GM20000 (cell line): ENCODE measurements around the gene HIPK4.

Experiments
- DNase-seq: peaks from one replicate; pipeline ENCODE4 v3.0.0; 2012; ENCODE audit warnings: low spot score
- TF ChIP-seq, protein P1 (sequence below): IDR thresholded peaks from 2 replicates; pipeline ENCODE4 v1.5.1; 2012; ENCODE audit warnings: mild to moderate bottlenecking, control low read depth; ENCODE audit errors: extremely low read depth, missing control alignments

The HIPK4 gene

DNA sequence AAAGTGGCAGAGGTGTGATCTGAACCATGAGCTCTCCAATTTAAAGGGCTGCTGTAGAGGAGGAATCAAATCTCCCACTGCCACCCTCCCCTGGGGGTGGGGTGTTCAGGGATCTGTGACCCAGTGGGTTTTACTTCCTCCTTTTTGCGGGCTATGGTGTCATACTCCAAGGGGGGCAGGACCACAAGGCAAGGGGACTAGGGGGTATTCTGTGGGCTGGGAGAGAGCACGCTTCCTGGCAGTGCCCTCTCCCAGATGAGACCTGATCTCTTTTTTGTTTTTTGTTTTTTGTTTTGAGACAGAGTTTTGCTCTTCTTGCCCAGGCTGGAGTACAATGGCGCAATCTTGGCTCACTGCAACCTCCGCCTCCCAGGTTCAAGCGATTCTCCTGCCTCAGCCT, 31.2 kb downstream of the HIPK4 start:
- TF ChIP-seq, protein P1, sequence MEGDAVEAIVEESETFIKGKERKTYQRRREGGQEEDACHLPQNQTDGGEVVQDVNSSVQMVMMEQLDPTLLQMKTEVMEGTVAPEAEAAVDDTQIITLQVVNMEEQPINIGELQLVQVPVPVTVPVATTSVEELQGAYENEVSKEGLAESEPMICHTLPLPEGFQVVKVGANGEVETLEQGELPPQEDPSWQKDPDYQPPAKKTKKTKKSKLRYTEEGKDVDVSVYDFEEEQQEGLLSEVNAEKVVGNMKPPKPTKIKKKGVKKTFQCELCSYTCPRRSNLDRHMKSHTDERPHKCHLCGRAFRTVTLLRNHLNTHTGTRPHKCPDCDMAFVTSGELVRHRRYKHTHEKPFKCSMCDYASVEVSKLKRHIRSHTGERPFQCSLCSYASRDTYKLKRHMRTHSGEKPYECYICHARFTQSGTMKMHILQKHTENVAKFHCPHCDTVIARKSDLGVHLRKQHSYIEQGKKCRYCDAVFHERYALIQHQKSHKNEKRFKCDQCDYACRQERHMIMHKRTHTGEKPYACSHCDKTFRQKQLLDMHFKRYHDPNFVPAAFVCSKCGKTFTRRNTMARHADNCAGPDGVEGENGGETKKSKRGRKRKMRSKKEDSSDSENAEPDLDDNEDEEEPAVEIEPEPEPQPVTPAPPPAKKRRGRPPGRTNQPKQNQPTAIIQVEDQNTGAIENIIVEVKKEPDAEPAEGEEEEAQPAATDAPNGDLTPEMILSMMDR: no peak
- DNase-seq: peak; percentile 60

DNA sequence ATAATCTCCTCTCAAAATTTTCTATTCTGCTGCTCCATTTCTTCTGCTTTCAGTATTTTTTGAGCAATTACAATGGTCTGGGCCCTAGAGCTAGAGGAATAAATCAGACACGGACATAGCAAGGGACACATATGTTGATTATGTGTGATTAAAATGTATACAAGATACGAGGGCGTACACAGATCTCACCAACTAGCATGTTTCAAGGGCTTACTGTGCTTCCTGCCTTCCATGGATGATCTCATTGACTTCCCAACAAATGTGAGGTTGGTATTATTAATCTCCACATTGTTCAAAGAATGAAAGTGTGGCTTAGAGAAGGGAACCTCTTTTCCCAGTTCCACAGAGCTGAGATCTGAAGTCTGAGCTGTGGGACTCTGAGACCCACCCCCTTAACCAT, 32.3 kb downstream of the HIPK4 start:
- TF ChIP-seq, protein P1: no peak
- DNase-seq: no peak

GRCh38 chr19:40356681-40357595, 33.0 kb downstream of the HIPK4 start:
- TF ChIP-seq, protein P1: no peak
- DNase-seq: no peak

- DNase-seq: no peak
- TF ChIP-seq, protein P1: no peak
Observed at GRCh38 chr19:40355975-40356680, 33.9 kb downstream of the HIPK4 start.

- DNase-seq: no peak
- TF ChIP-seq, protein P1: no peak
Observed at GRCh38 chr19:40348961-40349507, 40.9 kb downstream of the HIPK4 start.

DNA sequence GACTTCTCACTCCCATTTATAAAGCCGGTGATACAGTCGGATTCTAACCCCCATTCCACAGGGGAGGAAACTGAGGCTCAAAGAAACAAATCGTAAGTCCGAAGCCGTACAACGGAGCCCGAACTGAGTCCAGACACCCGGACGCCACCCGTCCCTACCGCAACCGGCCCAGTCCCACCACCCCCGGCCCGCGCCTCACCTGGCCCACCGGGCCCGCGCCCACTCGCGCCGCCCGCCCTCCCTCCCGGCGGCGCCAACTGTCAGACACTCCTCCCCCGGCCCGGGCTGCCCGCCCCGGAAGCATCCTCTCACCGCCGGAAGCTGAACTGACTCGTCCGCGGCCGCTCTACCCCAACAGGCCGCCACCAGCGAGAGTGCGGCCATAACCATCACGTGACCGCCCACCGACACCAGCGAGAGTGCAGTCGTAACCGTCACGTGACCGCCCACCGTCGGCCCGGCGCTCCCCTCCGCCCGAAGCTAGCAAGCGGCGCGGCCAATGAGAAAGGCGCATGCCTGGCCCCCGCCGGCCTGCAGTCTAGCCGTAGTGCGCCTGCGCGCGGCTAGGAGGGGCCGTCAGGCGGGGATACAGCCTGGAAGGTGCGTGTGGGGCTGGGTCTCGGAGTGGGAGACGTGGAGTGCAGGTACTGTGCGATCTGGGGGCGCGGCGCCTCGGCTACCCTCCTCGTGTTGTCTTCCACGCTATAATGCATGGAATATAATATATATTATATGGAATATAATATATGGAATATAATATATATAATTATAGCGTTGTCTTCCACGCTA, 41.7 kb downstream of the HIPK4 start, which contains the start of the genes C19orf47 and PLD3:
Gene C19orf47 (minus strand): TSS at position 273 of the 789 bp plus-strand sequence. CDS start 6,540 bp downstream, outside the sequence.
Gene PLD3 (plus strand): TSS at position 571 of the 789 bp plus-strand sequence. CDS start 17,789 bp downstream, outside the sequence.
- TF ChIP-seq, protein P1: no peak
- DNase-seq: peak; percentile 100
